ENCODE results near the gene C5orf63.

DNA sequence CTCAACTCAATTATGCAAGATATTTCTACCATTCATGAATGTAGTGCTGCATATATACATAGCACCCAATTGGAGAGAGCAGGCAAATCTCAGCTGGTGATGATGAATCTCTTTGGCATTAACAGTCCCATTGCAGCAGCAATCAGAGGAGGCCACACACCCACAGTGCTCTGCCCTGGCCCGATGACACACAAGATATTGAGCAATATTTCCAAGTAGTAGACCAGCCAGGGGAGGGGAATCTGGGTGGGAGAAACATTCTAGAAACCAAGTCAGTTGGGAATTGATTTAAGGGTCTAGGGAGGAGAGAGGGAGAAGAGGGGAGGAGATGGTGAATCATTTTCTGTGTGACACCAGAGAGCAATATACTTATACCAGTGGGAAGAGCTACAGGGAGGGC lies 14.9 kb upstream of the C5orf63 start:
- TF ChIP-seq, protein P1, sequence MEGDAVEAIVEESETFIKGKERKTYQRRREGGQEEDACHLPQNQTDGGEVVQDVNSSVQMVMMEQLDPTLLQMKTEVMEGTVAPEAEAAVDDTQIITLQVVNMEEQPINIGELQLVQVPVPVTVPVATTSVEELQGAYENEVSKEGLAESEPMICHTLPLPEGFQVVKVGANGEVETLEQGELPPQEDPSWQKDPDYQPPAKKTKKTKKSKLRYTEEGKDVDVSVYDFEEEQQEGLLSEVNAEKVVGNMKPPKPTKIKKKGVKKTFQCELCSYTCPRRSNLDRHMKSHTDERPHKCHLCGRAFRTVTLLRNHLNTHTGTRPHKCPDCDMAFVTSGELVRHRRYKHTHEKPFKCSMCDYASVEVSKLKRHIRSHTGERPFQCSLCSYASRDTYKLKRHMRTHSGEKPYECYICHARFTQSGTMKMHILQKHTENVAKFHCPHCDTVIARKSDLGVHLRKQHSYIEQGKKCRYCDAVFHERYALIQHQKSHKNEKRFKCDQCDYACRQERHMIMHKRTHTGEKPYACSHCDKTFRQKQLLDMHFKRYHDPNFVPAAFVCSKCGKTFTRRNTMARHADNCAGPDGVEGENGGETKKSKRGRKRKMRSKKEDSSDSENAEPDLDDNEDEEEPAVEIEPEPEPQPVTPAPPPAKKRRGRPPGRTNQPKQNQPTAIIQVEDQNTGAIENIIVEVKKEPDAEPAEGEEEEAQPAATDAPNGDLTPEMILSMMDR (IDR thresholded peaks at IDR 0.05; ENCODE audit: borderline replicate concordance, extremely low read depth, low read length, poor library complexity, severe bottlenecking), result no peak
- no peak for TF ChIP-seq EZH2 (IDR thresholded peaks at IDR 0.05; ENCODE audit: borderline replicate concordance, low read depth, low read length, severe bottlenecking)
